GM08714 (cell line): ENCODE data around the gene JAGN1.
"Not testable (repeated sequence)": the region's sequence is repeated elsewhere in the genome, so short reads cannot be mapped to it uniquely, and the experiment has no call there.

ENCODE experiments used
- H3K4me3 ChIP-seq: fragments of 200-500 bp; sonication (Bioruptor generic); 2 replicates; pipeline ENCODE4 v1.5.1; 2014; ENCODE audit warnings: mild to moderate bottlenecking, low read length, inconsistent platforms
- ZNF274 ChIP-seq: IDR thresholded peaks from 2 replicates; pipeline ENCODE4 v1.6.1; 2012; ENCODE audit warnings: mild to moderate bottlenecking, low read depth, low read length

The JAGN1 gene

DNA sequence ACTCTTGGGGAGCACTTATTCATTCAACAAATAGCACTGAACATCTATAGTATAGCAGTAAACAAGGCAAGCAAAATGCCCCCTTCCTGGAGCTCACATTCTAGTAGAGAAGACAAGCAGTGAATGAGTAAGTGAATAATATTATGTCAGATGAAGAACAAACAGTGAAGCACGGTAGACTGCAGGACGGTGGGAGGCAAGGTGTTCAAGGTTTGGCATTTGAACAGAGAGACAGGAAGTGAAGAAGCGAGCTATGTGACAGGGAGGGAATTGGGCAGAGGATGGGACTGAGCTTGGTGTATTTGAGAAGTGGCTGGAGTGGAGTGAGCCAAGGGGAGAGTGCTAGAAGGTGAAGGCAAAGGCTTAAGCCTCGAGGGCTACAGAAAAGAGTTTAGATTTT, 44.6 kb downstream of the JAGN1 start:
- peak overlapping the region; percentile 74; the same call in 1 of the 2 replicates for H3K4me3 ChIP-seq
- no peak for TF ChIP-seq ZNF274

DNA sequence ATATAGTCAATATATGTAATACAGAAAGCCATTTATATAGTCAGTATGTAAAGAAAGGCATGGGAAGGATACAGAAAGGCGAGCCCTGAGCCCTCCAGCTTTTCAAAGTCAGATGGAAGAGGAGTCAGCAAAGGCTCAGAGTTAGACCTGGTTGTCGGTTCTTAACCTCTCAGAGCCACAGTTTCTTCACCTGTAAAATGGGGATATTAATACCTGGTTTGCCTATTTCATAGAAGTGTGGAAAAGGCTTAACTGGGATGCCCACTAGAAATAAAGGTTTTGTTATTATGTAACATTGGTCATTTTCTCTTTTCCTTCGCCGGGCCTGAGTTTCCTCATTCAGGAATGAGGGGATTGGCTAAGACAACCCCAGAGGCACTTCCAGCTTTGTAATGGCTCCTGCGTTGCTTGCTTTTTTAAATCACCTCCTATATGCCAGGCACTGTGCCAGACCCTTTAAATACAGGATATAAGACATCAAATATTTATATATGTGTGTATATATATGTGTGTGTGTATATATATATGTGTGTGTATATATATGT, 45.6 kb downstream of the JAGN1 start:
- no peak overlapping the region for H3K4me3 ChIP-seq
- TF ChIP-seq ZNF274: no peak

DNA sequence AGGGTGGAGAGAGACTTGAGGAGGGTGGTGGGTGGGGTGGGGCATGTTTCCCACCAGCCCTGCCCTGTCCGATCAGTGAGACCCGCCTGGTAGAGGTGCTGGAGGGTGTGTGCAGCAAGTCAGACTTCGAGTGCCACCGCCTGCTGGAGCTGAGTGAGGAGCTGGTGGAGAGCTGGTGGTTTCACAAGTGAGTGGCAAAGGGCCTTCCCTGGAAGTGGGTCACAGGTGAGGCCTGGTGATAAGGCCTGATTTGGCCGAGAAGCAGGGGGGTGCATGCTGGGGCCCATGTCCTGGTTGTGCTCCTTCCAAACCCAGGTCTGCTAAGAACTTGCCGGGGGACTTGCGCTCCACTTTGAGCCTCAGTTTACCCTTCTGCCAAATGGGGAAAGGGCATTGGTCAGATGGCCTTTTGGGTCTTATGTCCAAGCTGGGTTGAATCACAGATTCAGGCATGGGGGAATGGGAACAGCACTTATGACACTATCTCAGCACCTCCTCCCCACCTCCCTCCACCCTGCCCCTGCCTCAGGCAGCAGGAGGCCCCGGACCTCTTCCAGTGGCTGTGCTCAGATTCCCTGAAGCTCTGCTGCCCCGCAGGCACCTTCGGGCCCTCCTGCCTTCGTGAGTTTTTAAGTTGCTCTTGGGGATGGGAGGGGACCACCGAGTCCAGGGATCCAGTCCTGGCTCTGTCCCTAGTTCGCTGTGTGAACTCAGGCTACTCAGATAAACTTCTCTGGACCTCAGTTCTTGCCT, 47.3 kb downstream of the JAGN1 start:
- no peak for TF ChIP-seq ZNF274
- H3K4me3 ChIP-seq: no peak overlapping the region

DNA sequence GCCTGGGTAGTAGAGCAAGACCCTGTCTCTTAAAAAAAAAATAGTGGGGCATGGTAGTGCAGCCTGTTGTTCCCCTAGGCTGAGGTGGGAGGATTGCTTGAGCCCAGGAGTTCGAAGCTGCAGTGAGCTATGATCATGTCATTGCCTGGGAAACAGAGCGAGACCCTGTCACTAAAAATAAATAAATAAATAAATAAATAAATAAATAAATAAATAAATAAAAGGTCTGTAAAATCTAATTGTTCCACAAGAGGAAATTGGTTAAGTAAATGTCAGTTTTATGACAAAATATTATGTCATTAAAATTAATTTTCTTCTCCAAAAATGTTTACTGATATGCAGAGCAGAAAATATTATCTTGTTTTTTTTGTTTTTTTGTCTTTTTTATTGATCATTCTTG, 48.6 kb downstream of the JAGN1 start:
- H3K4me3 ChIP-seq: no peak overlapping the region
- TF ChIP-seq ZNF274: no peak

DNA sequence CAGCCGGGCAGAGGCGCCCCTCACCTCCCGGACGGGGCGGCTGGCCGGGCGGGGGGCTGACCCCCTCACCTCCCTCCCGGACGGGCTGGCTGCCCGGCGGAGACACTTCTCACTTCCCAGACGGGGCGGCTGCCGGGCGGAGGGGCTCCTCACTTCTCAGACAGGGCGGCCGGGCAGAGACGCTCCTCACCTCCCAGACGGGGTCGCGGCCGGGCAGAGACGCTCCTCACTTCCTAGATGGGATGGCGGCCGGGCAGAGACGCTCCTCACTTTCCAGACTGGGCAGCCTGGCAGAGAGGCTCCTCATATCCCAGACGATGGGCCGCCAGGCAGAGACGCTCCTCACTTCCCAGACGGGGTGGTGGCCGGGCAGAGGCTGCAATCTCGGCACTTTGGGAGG, 49.5 kb downstream of the JAGN1 start:
- not testable (repeated sequence) for H3K4me3 ChIP-seq

DNA sequence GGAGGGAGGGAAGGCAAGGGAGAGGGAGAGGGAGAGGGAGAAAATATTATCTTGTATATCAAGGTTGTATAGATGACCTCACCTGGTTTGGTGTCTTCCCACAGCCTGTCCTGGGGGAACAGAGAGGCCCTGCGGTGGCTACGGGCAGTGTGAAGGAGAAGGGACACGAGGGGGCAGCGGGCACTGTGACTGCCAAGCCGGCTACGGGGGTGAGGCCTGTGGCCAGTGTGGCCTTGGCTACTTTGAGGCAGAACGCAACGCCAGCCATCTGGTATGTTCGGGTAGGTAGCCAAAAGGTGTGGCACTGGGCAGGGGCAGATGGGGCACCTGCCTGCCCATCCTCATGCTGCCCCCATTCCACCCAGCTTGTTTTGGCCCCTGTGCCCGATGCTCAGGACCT, 50.3 kb downstream of the JAGN1 start:
- no peak for TF ChIP-seq ZNF274
- H3K4me3 ChIP-seq: no peak overlapping the region

DNA sequence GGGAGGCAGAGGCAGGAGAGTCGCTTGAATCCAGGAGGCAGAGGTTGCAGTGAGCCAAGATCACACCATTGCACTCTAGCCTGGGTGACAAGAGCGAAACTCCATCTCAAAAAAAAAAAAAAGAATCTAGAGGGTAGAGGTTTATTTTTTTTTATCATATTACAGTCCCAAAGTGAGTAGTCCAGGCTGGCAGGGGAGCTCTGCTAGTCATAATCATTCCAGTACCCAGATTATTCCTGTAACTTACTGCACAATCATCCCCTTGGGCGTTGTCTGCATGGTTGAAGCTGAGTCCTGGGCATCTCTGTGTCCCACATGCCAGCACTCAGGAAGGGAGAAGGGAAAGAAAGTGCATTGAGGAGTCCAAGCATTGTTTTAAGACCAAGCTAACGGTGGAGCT, 51.8 kb downstream of the JAGN1 start:
- no peak overlapping the region for H3K4me3 ChIP-seq
- TF ChIP-seq ZNF274: no peak

DNA sequence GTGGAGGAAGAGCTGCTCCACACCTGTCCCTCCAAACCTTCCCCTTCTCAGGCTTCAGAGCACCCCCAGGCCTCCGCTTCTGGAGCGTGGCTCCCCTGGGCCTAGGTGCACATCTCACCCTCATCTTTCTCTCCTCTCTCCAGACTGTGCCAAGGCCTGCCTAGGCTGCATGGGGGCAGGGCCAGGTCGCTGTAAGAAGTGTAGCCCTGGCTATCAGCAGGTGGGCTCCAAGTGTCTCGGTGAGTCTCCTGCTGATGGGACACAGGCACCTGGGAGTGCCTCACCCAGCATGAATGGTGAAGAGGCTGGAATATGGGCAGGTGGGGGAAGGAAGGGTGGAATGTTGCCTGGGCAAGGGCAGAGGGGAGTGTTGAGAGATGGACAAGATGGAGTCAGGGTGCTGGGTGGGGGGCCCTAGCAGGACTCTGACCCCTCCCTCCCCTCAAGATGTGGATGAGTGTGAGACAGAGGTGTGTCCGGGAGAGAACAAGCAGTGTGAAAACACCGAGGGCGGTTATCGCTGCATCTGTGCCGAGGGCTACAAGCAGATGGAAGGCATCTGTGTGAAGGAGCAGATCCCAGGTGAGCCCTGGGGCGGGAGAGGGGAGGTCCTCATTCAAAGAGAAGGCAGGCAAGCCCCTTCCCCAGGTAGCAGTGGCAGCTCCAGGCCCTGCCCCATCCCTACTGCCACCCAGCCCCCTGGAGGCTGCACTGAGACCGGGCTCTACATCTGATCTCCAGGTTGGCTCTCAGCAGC, 52.7 kb downstream of the JAGN1 start:
- no peak overlapping the region for H3K4me3 ChIP-seq
- TF ChIP-seq ZNF274: no peak
